ENCODE data around the gene CREBRF. TPM values are rescaled to one million over a fixed set of nuclear protein-coding genes. Genes with fewer than 3 reads are reported as not detected.
"Not testable (repeated sequence)": the region's sequence is repeated elsewhere in the genome, so short reads cannot be mapped to it uniquely, and the experiment has no call there.

The CREBRF gene
- total RNA-seq, 1 donor from 2014 or later: 10.0 TPM

DNA sequence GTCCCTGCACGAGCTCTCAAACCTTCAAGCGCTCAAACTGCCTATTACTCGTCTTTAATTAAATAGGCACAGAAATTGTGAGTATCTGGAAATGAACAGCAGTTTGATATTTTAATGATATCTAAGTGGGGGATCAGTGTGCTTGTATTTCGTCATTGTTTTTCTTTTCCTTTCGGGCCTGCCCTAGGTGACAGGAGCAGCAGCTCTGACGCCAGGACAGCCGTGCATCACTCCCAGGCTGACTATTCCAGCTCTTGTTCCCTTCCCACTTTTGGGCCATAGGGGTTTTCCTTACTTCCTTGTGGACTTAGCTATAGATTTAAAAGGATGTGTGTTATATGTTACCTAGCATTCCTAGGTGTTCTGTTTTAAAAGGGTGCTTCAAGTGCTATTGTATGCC is 97.7 kb downstream of the CREBRF start:
- no peak overlapping the region for H3K4me3 Mint-ChIP-seq (ENCODE audit: unreplicated experiment)
- no peak overlapping the region for H3K27ac Mint-ChIP-seq (ENCODE audit: unreplicated experiment)
- H3K36me3 Mint-ChIP-seq (ENCODE audit: low read depth, unreplicated experiment): peaks cover 18% of the 10 kb centered on the region
- Histone ChIP-seq H3K9me3 (ENCODE audit: insufficient read depth, low read depth, low read length) (no peaks in the 10 kb centered on the region), H3K27ac (ENCODE audit: low read depth, low read length) (no peak overlapping the region), H2AFZ (ENCODE audit: low read depth, low read length) (no peak overlapping the region), H3K9ac (ENCODE audit: low read length) (no peak overlapping the region), H4K20me1 (ENCODE audit: insufficient read depth, low read length) (no peaks in the 10 kb centered on the region), H3K4me1 (ENCODE audit: insufficient read depth, low read length) (no peaks in the 10 kb centered on the region), H3K4me2 (ENCODE audit: low read length) (no peak overlapping the region), H3K36me3 (ENCODE audit: insufficient read depth, low read length) (peaks cover 15% of the 10 kb centered on the region), H3K4me3 (ENCODE audit: insufficient read depth, low read depth, low read length) (no peak overlapping the region), H3K79me2 (ENCODE audit: insufficient read depth, low read length) (no peaks in the 10 kb centered on the region), H3K27me3 (ENCODE audit: insufficient read depth, low read length) (no peaks in the 10 kb centered on the region)
- no peaks in the 10 kb centered on the region for H3K27me3 Mint-ChIP-seq (ENCODE audit: low read depth, unreplicated experiment)
- FAIRE-seq (no peak), DNase-seq (ENCODE audit: low read depth) (no peak)
- no peaks in the 10 kb centered on the region for H3K4me1 Mint-ChIP-seq (ENCODE audit: low read depth, unreplicated experiment)
- no peaks in the 10 kb centered on the region for H3K9me3 Mint-ChIP-seq (ENCODE audit: unreplicated experiment)
- TF ChIP-seq EZH2 (IDR thresholded peaks at IDR 0.05; ENCODE audit: insufficient read depth, low read length): no peak
- TF ChIP-seq, protein P1, sequence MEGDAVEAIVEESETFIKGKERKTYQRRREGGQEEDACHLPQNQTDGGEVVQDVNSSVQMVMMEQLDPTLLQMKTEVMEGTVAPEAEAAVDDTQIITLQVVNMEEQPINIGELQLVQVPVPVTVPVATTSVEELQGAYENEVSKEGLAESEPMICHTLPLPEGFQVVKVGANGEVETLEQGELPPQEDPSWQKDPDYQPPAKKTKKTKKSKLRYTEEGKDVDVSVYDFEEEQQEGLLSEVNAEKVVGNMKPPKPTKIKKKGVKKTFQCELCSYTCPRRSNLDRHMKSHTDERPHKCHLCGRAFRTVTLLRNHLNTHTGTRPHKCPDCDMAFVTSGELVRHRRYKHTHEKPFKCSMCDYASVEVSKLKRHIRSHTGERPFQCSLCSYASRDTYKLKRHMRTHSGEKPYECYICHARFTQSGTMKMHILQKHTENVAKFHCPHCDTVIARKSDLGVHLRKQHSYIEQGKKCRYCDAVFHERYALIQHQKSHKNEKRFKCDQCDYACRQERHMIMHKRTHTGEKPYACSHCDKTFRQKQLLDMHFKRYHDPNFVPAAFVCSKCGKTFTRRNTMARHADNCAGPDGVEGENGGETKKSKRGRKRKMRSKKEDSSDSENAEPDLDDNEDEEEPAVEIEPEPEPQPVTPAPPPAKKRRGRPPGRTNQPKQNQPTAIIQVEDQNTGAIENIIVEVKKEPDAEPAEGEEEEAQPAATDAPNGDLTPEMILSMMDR (IDR thresholded peaks at IDR 0.05; ENCODE audit: insufficient read depth, low read depth, low read length): no peak

DNA sequence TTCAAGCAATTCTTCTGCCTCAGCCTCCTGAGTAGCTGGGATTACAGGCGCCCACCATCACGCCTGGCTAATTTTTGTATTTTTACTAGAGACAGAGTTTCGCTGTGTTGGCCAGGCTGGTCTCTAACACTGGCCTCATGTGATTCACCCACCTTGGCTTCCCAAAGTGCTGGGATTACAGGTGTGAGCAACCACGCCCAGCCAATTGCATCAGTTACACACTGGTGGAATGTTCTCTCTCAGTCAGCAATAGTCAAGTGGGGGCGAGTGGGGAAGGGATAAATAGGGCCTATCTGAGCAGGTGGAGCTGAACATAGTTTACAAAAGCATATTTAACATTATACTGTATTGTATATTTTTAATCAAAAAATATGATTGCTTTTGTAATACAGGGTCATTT is 98.5 kb downstream of the CREBRF start:
- H3K27ac ChIP-seq (ENCODE audit: low read depth, low read length); H4K20me1 ChIP-seq (ENCODE audit: insufficient read depth, low read length); H3K79me2 ChIP-seq (ENCODE audit: insufficient read depth, low read length); H3K4me2 ChIP-seq (ENCODE audit: low read length); H3K4me1 ChIP-seq (ENCODE audit: insufficient read depth, low read length); H3K9ac ChIP-seq (ENCODE audit: low read length); H3K4me1 Mint-ChIP-seq (ENCODE audit: low read depth, unreplicated experiment); H3K27me3 ChIP-seq (ENCODE audit: insufficient read depth, low read length); FAIRE-seq; H3K9me3 Mint-ChIP-seq (ENCODE audit: unreplicated experiment); H3K4me3 ChIP-seq (ENCODE audit: insufficient read depth, low read depth, low read length); H2AFZ ChIP-seq (ENCODE audit: low read depth, low read length); H3K27ac Mint-ChIP-seq (ENCODE audit: unreplicated experiment); H3K4me3 Mint-ChIP-seq (ENCODE audit: unreplicated experiment); H3K27me3 Mint-ChIP-seq (ENCODE audit: low read depth, unreplicated experiment); DNase-seq (ENCODE audit: low read depth); H3K9me3 ChIP-seq (ENCODE audit: insufficient read depth, low read depth, low read length): not testable (repeated sequence)
- H3K36me3 Mint-ChIP-seq (ENCODE audit: low read depth, unreplicated experiment): peaks cover 13% of the 10 kb centered on the region
- peaks cover 11% of the 10 kb centered on the region for H3K36me3 ChIP-seq (ENCODE audit: insufficient read depth, low read length)

DNA sequence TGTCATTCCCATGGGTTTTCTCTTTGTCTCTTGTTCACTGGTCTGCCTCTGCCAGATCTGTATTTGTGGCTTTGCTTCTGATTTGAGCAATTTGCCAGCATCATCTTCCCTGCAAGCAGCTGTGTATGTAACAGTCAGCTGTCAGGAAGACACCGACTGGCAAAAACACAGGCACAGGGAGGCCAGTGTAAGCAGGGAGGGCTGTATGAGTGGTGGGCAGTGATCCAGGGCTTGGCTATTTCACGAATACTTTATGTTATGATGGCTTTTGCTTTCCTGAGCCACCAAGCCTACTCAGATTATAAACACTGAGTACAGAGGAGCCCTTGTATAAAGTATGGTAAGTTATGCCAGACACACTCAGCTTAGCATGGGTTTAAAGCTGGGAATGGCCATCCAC is 99.8 kb downstream of the CREBRF start:
- Histone ChIP-seq H4K20me1 (ENCODE audit: insufficient read depth, low read length) (no peaks in the 10 kb centered on the region), H3K36me3 (ENCODE audit: insufficient read depth, low read length) (peaks cover 11% of the 10 kb centered on the region), H3K79me2 (ENCODE audit: insufficient read depth, low read length) (no peaks in the 10 kb centered on the region), H3K9me3 (ENCODE audit: insufficient read depth, low read depth, low read length) (no peaks in the 10 kb centered on the region), H3K4me3 (ENCODE audit: insufficient read depth, low read depth, low read length) (no peak overlapping the region), H3K27ac (ENCODE audit: low read depth, low read length) (no peak overlapping the region), H3K4me1 (ENCODE audit: insufficient read depth, low read length) (no peaks in the 10 kb centered on the region), H2AFZ (ENCODE audit: low read depth, low read length) (no peak overlapping the region), H3K9ac (ENCODE audit: low read length) (no peak overlapping the region), H3K27me3 (ENCODE audit: insufficient read depth, low read length) (no peaks in the 10 kb centered on the region), H3K4me2 (ENCODE audit: low read length) (no peak overlapping the region)
- Mint-ChIP-seq H3K4me3 (ENCODE audit: unreplicated experiment) (no peak overlapping the region), H3K4me1 (ENCODE audit: low read depth, unreplicated experiment) (no peaks in the 10 kb centered on the region), H3K9me3 (ENCODE audit: unreplicated experiment) (no peaks in the 10 kb centered on the region), H3K36me3 (ENCODE audit: low read depth, unreplicated experiment) (peaks cover 15% of the 10 kb centered on the region), H3K27me3 (ENCODE audit: low read depth, unreplicated experiment) (no peaks in the 10 kb centered on the region), H3K27ac (ENCODE audit: unreplicated experiment) (no peak overlapping the region)
- FAIRE-seq (no peak), DNase-seq (ENCODE audit: low read depth) (no peak)
- no peak for TF ChIP-seq EZH2 (IDR thresholded peaks at IDR 0.05; ENCODE audit: insufficient read depth, low read length)
- TF ChIP-seq, protein P1 (IDR thresholded peaks at IDR 0.05; ENCODE audit: insufficient read depth, low read depth, low read length): no peak
